Hepatocyte (in vitro differentiated cells): ENCODE results near the gene MISP3.

Source experiments
- CTCF ChIP-seq: fragments of 200-600 bp; sonication (generic); IDR thresholded peaks from 2 replicates; pipeline ENCODE4 v1.5.1; 2016; ENCODE audit warnings: antibody characterized with exemption, mild to moderate bottlenecking; ENCODE audit not compliant: poor library complexity
- EZH2 ChIP-seq: fragments of 200-600 bp; sonication (generic); IDR thresholded peaks from 2 replicates; pipeline ENCODE4 v1.6.1; 2016; ENCODE audit warnings: antibody characterized with exemption, mild to moderate bottlenecking, borderline replicate concordance

DNA sequence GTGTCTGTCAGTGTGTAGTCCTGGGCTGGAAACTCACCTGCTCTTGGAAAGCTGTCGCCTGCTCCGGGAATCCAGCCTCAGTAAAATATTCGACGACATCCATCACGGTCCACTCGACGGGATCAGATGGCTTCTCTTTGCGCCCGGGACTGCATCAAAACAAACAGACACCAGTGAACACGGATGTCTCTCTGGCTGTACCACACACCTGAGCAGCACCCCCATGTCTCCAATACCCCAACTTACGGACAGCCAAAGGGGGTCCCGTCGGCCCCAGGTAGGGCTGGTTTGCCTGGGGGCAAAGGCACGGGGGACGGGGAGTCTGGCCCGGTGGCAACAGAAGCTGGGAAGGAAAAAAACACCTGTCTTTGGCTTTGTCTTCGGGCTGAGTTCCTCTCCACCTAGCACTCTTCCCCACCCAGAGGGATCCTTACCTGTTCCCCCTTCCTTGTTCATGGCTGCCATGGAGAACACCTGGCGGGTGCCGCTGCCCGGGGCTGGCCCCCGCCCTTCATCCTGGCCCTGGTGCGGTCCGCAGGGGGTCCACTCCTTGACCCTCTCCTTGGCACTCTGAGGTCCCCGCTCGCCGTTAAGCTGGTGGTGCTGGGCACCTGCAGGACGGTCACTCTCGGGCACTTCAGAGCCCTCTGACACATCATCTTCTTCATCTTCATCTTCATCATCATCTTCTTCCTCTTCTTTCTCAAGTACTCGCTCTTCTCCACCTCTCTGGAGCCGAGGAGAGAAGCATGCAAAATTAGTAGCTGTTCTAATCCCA, 16.2 kb downstream of the MISP3 start:
- TF ChIP-seq CTCF (no peak), EZH2 (no peak)
